ENCODE results near the gene SELENOS.
A peak's percentile ranks its signal among the peaks of the same experiment; 100 is the strongest.

Gene SELENOS, protein sequence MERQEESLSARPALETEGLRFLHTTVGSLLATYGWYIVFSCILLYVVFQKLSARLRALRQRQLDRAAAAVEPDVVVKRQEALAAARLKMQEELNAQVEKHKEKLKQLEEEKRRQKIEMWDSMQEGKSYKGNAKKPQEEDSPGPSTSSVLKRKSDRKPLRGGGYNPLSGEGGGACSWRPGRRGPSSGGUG

DNA sequence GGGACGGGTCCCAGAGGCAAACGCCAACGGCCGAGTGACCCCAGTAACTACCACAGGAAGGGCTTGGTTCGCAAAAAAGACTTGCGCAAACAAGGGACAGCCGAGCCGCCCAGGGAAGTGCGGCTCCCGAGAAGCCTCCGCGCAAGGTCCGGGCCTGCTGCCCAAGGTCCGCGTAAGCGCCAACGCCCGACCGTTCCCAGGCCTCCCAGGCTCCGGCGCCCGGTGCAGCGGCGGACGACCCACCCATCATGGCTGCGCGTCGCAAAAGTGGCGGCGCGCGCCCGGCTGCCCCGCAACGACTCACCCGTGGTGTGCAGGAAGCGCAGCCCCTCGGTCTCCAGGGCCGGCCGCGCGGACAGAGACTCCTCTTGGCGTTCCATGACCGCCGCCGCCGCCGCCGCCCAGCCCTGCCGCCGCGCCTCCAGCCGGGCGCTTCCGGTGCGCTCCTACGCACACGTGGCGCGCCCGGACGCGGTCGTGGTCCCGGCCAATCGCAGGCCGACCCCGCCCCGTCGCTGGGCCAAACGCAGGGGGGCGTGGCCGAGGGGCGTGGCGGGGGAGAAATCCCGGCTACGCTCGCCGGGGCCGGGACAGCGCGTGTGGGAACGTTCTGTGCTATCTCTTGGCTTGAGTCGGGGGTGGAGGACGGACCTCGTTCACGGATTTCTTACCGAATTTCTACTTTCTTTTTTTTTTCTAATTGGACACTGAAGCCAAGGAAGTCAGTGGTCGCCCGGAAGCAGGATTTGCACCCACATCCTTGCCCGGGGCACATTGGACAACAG lies at the start of gene SELENOS:
Gene SELENOS (minus strand): TSS at position 448 of the 785 bp plus-strand sequence. CDS start 68 bp downstream, at position 380.
- DNase-seq = peak; percentile 92

DNA sequence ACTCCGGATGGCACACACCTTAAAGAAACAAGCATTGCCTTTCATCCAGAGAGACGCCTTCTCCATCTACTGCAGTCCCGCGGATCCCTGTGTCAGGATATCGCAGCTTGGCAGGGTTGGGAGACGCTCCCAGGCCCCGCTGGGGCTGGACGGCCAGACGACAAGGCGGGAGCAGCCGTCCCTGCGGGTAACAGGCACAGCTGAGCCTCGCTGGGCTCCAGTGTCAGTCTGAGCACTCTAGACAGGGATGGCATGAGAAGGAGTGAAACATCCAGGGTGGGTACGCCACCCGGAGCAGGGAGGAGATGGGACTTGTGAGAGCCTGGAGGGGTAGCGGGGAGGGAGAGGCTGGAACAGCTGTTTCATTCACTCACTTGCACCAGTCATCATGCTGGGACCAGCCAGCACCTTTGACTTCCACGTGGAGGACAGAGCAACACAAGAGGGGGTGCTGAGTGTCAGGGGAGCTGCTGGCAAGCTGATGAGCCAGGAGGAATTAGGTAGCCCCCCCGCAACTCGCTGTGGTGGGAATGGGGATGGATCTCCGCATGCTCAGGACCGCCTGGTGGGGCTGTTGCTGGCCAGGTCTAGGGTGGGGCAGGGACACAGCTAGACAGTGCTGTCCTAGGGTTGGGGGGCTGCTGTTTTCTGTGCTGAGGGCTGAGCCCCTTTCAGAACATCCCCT lies 49.3 kb upstream of the SELENOS start:
- peak; percentile 33 for DNase-seq

DNA sequence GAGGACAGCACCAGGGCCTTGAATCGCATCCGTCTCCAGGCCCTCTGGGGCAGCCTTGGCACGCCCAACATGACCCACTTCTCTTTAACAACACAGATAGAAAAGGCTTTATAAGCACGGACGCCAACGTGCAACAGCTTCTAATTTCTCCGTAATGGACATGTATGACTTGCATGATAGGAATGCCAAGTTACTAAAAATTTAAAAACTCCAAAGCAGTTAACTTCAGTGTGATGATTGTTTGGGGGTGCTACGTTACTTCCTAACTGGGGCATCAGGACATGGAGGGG lies 48.7 kb upstream of the SELENOS start:
- DNase-seq = no peak

DNA sequence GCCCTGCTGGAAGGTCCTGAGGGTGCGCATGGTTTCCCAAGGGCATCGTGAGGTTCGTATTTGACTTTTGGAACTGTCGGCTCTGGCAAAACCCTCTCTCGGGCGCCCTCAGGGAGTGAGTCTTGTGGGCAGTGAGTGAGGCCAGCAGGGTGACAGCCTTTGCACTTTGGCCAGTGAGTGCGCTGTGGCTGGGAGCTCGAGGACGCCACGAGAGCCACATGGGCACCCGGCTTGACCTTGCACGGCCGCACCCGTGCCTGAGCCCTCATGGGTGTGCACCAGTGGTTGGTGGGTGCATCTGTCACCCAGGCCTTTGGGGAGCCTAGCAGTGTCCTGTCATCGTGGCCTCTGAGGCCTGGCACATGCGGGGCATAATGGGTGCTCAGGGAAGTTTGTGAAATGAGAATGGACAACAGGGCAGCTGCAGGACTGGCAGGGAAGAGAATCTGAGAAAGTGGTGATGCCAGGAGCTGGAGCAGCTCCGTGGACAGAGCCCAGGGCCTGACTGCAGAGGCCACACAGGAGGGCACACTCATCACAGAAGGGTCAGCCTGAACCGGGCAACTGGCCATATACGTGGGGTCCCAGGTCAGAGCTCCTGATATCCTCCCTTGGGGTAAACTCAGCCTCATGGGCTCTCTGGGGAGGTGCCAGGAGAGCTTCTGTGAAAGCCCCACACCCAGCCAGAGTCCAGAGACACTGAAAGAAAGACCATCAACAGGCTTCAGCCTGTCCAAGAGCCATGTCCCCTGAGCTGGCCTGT lies 48.2 kb upstream of the SELENOS start:
- no peak for DNase-seq

DNA sequence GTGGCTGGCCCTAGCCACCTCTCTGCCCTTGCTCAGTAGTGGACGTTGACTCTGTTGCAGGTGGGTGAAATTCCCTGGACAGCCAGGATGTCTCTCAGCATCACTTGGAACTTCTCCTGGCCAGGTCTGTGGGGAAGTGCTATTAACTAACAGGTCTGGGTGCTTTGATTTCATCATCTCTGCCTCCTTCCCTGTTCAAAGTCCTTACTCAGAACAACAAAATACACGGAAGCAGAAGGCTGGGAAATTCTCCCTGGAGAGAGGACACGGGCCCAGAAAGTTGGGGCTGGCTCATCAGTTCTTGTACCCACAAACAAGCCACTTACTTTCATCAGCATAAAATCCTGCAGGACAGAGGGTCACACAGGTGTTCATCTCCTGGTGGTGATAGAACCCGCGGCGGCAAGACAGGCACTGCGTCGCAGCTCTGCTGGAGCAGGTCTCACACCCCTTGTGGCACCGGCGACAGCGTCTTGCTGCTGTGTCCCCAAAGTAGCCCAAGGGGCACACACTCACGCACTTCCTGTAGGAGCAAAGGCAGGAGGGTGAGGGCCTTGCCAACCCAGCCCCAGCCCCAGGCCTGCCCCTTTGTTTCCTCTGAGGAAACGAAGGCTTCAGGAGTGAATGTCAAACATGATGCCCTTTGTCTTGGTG lies 47.4 kb upstream of the SELENOS start:
- DNase-seq = no peak

DNA sequence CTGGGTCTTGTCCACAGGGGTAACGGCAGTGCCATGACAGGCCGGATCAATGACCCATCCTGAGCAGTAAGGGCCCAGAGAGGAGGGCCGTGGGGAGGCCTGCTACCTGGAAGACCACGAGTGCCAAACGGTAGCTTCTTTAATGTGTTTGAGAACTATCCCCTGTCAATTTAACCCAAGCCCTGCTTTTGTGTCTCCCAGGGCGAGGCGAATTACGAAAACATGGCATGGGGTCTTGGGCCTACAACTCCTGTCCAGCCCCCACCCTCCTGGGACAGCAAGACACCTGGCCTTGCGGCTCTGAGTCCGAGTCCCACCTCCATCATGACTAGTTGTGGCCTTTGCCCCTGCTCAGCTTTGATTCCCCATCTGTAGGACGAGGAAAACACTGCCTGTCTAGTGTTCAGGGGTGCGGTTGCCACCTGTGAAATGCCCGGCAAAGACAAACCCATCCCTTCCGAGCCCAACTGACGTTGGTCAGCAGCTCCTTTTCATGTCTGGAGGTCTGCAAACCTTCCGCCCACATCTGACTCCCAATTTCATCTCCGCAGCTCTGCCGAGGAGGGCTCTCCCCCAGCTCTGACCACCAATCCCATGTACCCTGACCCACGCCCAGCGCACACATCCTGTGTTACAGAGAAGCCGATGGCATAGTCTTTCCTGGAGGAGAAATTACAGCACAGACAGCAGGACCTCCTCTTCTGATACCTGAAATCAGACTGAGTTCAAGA lies 46.7 kb upstream of the SELENOS start:
- DNase-seq = no peak

DNA sequence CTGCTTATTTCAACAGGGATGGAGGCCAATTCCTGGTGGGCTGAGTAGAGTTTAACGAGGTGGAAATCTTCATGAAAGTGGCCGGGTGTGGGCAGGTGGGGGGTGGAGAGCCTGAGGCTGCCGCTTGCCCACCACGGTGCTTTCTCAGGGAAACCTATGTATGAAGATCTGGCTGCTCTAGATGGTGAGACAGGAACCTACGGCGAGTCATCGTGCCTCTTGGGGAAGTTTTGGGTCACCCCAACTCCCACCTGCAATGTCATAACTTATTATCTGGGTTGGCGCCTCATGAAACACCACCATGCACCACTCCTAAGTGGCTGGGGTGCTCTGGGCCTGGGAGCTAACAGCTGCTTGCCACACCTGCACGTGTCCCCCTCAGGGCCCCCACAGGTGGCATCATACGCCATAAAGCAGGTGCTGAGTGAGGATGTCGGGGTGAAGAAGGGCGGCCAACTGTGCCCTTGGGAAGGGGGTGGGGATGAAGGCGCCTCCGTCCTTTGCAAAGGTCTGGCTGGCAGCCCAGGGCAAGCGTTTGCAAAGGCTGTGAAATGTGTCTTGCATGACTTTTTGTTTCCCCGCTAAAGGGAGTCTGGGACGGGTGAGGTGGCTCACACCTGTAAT lies 45.7 kb upstream of the SELENOS start:
- no peak for DNase-seq

DNA sequence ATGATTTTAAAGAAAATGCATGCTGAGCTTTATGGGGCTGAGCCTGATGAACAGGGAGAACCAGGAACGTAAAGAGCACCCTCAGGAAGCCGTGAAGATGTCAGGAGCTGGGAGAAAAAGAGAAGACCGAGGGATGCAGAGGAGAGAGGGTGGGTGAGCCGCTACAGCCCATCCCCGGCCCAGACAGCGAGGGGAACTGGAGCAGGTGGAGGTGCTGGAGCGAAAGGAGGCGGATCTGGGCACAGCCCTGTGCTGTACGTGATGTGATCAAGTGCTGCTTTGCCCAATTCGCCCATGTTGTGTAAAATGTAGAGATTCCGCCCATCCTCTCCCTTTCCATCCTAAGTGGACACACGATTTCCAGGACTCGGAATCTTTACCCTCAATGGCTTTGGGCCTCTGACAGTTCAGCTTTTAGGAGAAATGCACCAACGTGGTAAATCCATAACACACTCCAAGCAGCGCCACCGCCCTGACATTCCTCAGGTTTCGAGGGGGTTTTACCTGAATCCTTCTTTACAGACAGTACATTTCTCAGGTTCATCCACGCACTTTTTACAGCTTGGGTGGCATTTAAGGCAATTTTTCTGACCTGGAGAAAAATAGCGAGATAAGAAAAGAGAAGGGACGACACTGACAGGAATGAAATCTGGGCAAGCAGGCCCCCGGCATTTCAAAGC lies 44.9 kb upstream of the SELENOS start:
- no peak for DNase-seq

DNA sequence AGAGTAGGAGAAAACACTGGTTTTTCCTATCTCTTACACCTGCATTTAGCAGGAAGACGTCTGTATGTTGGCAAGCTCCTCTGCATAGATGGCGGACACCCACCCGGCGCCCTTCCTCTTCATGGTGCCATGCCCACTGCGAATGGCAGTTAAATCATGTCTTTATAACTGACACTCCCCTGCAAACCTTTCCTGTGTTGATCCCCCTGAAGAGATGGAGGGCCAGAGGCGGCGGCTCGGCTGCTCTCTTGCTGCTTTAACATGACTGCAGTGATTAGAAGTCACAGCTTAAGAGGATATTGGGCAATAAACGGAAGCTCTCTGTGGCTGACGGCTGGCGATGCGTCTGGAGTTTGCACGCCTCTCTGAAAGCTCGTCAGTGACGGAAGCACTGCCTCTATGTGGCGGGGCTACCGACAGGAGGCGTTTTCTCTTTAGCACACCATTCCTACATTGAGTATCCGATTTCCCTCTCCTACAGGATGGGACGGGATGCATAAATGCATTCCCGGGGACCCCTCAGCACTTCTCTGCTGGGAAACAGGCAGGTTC lies 43.3 kb upstream of the SELENOS start:
- DNase-seq = no peak

DNA sequence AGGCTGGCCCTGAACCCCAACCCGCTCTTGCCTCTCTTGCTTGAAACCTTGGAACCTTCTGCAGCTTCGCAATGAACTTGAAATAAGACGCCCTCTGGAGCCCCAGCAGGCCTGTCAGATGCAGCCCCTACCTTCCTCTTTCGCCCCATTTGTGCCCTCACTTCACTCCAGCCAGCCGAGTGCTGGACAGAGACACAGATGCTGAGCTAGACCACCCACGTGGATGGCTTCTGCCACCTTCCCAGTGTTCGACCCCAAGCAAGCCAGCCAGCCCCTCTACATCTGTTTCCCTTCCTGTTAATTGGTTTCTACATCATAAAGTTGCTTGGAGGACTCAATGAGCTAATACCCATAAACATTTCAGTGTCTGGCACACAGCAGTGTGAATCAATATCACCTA lies 41.6 kb upstream of the SELENOS start:
- no peak for DNase-seq

DNA sequence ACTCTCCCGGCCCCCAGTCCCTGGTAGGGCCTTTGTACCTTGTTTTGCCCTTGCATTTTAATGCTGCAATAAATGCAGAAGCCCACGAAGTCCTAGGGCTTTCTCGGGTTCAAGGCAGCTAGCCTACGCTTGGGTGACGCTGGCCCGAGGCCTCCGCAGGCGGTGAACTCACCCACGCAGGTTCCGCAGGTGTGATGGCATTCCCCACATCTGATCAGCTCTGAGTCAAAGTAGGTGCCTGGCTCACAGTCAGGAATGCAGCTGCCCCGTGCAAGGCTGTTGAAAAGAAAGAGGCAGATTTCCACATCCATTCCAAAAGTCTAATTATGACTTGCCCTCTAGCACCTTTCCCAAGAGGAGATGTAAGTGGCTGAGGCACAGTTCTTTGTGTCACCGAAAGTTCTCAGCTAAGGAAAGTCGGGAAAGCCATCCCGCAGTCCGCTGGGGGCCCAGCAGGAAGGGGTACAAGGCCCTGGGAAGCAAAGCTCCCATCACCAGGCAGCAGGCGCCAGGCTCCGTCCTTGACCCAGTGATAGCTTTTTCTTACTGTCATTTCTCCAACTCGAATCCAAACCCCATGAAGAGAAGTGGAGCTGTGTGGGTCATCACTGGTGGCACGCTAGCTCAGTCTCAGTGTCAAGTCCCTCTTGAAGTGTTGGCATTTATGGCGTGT lies 41.0 kb upstream of the SELENOS start:
- DNase-seq = no peak

DNA sequence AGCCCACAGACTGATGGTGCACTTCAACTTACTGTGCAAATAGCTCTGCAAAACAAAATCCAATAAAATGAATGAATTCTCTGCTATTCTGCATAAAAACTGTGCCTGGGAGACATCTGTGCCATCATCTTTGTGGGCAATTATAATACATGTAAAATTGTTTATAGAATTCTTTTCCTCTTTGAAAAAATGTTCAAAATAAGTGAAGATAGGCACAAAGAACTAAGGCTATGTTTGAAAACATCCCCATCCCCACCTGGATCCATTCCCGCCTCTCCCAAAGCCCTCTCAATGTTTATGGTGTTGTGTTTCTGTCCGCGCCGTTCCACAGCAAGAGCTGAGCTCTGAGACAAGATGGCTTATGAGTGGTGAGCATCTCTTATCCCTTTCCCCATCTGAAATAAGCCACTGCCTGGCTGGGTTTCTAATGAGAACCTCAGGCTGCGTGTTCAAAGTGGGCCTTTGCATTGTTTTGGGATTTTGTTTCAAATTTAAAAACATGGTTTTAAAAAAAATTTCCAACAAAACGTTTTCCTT lies 40.1 kb upstream of the SELENOS start:
- DNase-seq = no peak

DNA sequence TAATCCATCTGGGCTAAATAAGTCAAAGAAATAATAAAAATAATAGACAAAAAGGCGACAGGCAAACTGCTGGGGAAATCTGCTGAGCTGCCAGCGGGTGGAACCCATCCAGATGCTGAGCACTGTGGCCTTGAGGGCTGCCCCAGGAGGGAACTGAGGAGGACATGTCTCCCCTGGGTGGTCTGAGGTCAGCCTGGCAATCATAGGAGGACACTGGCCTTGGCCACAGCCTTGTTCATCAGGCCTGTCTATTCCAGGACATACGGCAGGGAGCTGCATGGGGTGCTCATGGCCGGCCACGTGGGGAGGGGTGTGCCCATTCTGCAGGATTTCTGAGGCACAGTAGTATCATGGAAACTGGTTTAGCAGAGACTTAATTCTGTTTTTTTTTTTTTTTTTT lies 39.2 kb upstream of the SELENOS start:
- DNase-seq = no peak

DNA sequence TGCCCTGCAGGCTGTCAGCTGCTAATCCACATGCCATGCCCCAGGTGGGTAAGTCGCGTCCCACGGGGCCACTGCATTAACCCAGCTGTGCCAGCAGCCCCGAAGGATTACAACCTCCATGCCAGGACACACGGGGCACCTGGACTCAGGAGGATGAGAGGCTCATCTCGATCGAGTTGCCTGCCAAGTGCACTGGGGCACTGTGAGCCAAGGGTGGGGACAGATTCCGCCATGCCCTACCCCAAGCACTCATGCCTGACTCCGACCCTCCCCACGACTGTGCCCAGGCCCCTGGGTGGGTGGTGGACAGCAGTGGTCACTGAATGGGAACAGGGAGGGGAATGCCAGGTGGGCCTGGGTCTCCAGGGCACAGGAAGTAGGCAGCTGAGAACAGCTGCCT lies 38.5 kb upstream of the SELENOS start:
- no peak for DNase-seq

DNA sequence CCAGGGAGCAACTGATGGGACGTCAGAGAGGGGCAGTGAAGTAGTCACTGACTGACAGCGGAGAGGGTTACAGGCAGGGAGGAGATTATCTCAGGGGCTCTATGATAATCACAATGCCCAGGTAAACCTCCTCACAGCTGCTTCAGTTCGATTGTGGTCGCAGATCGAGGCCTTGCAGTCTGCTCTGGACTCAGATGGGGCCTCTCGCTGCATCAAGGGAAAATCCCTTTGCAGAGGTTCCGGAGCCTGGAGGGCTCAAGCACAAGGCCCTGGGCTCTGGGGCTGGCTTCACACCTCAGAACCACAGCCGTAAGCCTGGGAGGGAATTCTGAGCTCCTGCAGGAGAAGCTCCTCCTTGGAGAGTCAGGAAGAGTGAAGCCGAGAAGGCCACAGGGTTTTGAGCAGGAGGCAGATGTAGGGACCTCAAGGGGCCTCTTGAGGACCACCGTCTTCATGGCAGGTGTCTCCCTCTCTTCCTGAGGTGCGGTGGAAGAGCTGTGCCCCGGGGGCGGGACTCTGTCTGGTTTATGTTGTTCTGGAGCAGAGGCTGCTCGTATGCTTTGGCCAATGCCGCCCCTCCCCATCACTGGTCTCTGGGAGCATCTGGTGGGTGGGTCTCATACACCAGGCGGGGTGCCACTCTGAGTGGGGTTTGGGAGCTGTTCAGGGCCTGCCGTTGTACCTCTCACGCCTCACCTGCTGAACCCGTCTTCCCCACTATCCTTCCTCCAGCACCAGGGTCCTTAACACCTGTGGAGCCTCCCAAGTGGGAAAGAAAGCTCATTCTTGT lies 37.2 kb upstream of the SELENOS start:
- DNase-seq = no peak

DNA sequence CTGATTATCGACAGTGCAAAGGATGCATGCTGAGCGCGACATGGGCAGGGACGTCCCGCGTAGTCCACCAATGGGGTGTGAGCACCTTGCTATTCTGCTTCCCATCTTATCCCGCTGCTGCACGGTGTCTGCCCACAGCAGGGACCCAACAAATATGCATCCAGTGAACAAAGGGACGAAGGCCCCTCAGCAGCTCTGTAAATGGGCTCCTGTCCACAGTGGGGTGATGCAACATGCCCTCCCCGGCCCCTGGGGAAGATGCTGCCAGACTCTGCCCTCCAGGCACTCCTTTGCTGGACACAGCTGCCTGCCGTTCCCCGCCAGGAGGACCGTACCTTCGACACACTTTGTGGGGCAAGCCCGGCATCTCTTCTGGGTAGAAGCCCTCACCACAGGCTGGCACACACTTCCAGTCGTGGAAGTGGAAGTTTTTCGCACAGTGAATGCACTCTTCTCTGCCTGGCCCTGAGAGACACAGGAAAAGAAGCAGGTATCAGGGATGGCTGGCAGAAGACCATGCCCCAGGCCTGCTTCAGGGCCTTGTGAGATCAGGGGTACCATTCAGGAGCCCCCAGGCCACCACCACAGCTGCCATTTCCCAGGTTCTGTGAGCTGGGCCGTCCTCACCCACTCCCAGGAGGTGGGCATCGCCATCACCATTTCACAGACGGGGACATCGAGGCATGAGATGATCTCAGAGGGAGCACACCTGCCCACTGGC lies 35.9 kb upstream of the SELENOS start:
- DNase-seq = no peak

DNA sequence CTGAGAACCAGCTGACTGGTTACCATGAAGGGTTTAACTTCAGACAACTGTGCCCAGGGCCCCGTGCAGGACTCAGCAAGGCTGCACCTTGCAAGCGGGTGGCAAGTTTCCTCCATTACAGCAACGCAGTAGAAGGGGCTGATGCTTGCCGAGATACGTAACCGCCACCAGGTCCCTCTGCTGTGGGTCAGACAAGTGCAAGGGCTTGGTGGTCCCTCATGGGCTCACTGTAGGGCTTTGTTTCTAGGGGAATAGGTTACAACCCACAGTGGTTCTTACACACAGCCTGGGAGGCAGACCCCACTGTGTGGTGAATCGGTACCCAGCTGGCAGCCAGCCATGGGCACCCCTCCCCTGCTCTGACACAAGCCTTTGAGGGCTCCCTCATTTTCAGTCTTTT lies 33.2 kb upstream of the SELENOS start:
- no peak for DNase-seq

DNA sequence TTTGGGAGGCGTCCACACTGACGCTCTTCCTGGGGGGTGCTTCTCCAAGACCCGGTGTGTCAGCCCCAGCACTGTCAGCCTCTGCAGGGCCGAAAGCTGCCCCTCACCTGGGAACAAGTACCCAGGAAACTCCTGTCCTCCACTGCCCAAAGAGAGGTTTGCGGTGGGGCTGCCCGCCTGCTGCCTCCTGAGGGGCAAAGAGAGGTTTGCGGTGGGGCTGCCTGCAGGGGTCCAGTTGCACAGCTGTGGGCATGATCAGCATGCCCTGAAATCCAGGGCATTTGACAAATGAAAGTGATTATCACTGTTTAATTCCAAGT lies 32.8 kb upstream of the SELENOS start:
- no peak for DNase-seq

Data from retina (tissue), 1 donor.